Thymus (tissue), 11 donors: Measurements from ENCODE around the gene LAMTOR1. TPM values are rescaled to one million over a fixed set of nuclear protein-coding genes. Genes with fewer than 3 reads are reported as not detected.

Experiments
- DNase-seq, 9 donors: peaks; one replicate each; pipeline ENCODE4 v3.0.0-alpha.2; 2013; ENCODE audit warnings: low spot score in 9 of 9, low read depth in 6 of 9, missing footprints in 1 of 9
- H3K27ac ChIP-seq, 2 donors: one replicate each; pipeline ENCODE4 v1.5.1; 2013; ENCODE audit warnings: control low read depth in 1 of 2, low read depth in 1 of 2, low read length in 1 of 2, mild to moderate bottlenecking in 1 of 2, moderate library complexity in 1 of 2
- H3K27me3 ChIP-seq, 2 donors: one replicate each; pipeline ENCODE4 v1.5.1; 2013; ENCODE audit warnings: low read length in 1 of 2; ENCODE audit not compliant: control insufficient read depth in 2 of 2, insufficient read depth in 1 of 2
- H3K36me3 ChIP-seq, 2 donors: one replicate each; pipeline ENCODE4 v1.5.1; 2013; ENCODE audit warnings: low read length in 1 of 2, mild to moderate bottlenecking in 1 of 2, moderate library complexity in 1 of 2; ENCODE audit not compliant: control insufficient read depth in 2 of 2, insufficient read depth in 2 of 2
- H3K4me1 ChIP-seq, 2 donors: one replicate each; pipeline ENCODE4 v1.5.1; 2013; ENCODE audit warnings: low read length in 2 of 2; ENCODE audit not compliant: control insufficient read depth in 2 of 2, insufficient read depth in 2 of 2
- H3K4me3 ChIP-seq, 2 donors: one replicate each; pipeline ENCODE4 v1.5.1; 2013; ENCODE audit warnings: low read length in 2 of 2, control low read depth in 1 of 2, mild to moderate bottlenecking in 1 of 2
- H3K9me3 ChIP-seq, 2 donors: one replicate each; pipeline ENCODE4 v1.5.1; 2013; ENCODE audit warnings: low read length in 1 of 2, mild to moderate bottlenecking in 1 of 2; ENCODE audit not compliant: control insufficient read depth in 2 of 2, insufficient read depth in 1 of 2
- WGBS: extraction: QIAGEN DNeasy Blood & Tissue Kit; methylation state at CpG from one replicate; pipeline ENCODE4 v1.1.7; 2013; 5-methylcytosine and 5-hydroxymethylcytosine counted together
- polyA plus RNA-seq: library from polyadenylated mRNA; stranded (reverse); fragments of 200-250 nt; gene quantifications from one replicate; pipeline ENCODE4 v1.2.3, GENCODE V29; 2013
- total RNA-seq: library from RNA; stranded (reverse); fragments of 120-200 nt; gene quantifications from one replicate; pipeline ENCODE4 v1.2.4, GENCODE V29; 2013
- donor health status: healthy.

Gene LAMTOR1
- total and polyA plus RNA-seq, 2 donors: 74.5 to 104 TPM

GRCh38 chr11:72124046-72124445 lies 20.9 kb upstream of the LAMTOR1 start:
- H3K4me3 ChIP-seq: no peak overlapping the region
- H3K4me1 ChIP-seq: no peaks in the 10 kb centered on the region
- no peaks in the 10 kb centered on the region for H3K9me3 ChIP-seq
- 97% methylated on average over 6 of the region's 6 CpGs for WGBS
- peaks cover 0 to 3% of the 10 kb centered on the region in 2 donors for H3K27me3 ChIP-seq
- no peak overlapping the region for H3K27ac ChIP-seq
- no peaks in the 10 kb centered on the region for H3K36me3 ChIP-seq
- no peak for DNase-seq

- Histone ChIP-seq H3K27ac (no peak overlapping the region), H3K4me3 (no peak overlapping the region), H3K9me3 (no peaks in the 10 kb centered on the region), H3K4me1 (no peaks in the 10 kb centered on the region), H3K27me3 (no peaks in the 10 kb centered on the region), H3K36me3 (no peaks in the 10 kb centered on the region)
- WGBS: 86% methylated on average over 3 of the region's 3 CpGs
- DNase-seq: no peak
Observed at GRCh38 chr11:72123117-72123653, 20.1 kb upstream of the LAMTOR1 start.

GRCh38 chr11:72122607-72123006 lies 19.5 kb upstream of the LAMTOR1 start:
- Histone ChIP-seq H3K27ac (no peak overlapping the region), H3K9me3 (no peaks in the 10 kb centered on the region), H3K4me3 (no peak overlapping the region), H3K36me3 (no peaks in the 10 kb centered on the region), H3K27me3 (no peaks in the 10 kb centered on the region), H3K4me1 (no peaks in the 10 kb centered on the region)
- DNase-seq: no peak
- WGBS: 90% methylated on average over 1 of the region's 1 CpG

- 94% methylated on average over 2 of the region's 2 CpGs for WGBS
- Histone ChIP-seq H3K9me3 (no peaks in the 10 kb centered on the region), H3K4me1 (no peaks in the 10 kb centered on the region), H3K4me3 (no peak overlapping the region), H3K27me3 (no peaks in the 10 kb centered on the region), H3K27ac (no peak overlapping the region), H3K36me3 (no peaks in the 10 kb centered on the region)
- no peak for DNase-seq
Observed at GRCh38 chr11:72120930-72121329, 17.8 kb upstream of the LAMTOR1 start.

- WGBS: 81% methylated on average over 6 of the region's 6 CpGs
- H3K9me3 ChIP-seq: no peaks in the 10 kb centered on the region
- no peak for DNase-seq
- H3K27ac ChIP-seq: no peak overlapping the region
- H3K4me1 ChIP-seq: no peaks in the 10 kb centered on the region
- H3K36me3 ChIP-seq: no peaks in the 10 kb centered on the region
- no peak overlapping the region for H3K4me3 ChIP-seq
- no peaks in the 10 kb centered on the region for H3K27me3 ChIP-seq
Observed at GRCh38 chr11:72119198-72119597, 16.1 kb upstream of the LAMTOR1 start.

GRCh38 chr11:72116019-72116755 lies 13.1 kb upstream of the LAMTOR1 start:
- Histone ChIP-seq H3K27ac (no peak overlapping the region), H3K9me3 (no peaks in the 10 kb centered on the region), H3K4me1 (peaks cover 9 to 14% of the 10 kb centered on the region in 2 donors), H3K27me3 (no peaks in the 10 kb centered on the region), H3K4me3 (no peak overlapping the region), H3K36me3 (peaks cover 0 to under 1% of the 10 kb centered on the region in 2 donors)
- 97% methylated on average over 6 of the region's 6 CpGs for WGBS
- DNase-seq: no peak

GRCh38 chr11:72114570-72114969 lies 11.5 kb upstream of the LAMTOR1 start:
- 98% methylated on average over 1 of the region's 1 CpG for WGBS

GRCh38 chr11:72112978-72113808 lies 10.1 kb upstream of the LAMTOR1 start:
- Histone ChIP-seq H3K4me1 (peaks cover 9 to 14% of the 10 kb centered on the region in 2 donors), H3K27me3 (no peaks in the 10 kb centered on the region), H3K36me3 (peaks cover 23 to 26% of the 10 kb centered on the region in 2 donors), H3K9me3 (no peaks in the 10 kb centered on the region), H3K27ac (peak overlapping the region; percentile 94), H3K4me3 (peak overlapping the region; percentile 58 to 81)
- no peak for DNase-seq
- 67% methylated on average over 9 of the region's 9 CpGs for WGBS

More at GRCh38 chr11:72114570-72114969, 11.5 kb upstream of the LAMTOR1 start:
- Histone ChIP-seq H3K4me1 (peaks cover 9 to 14% of the 10 kb centered on the region in 2 donors), H3K36me3 (peaks cover 12 to 15% of the 10 kb centered on the region in 2 donors), H3K27ac (no peak overlapping the region), H3K27me3 (no peaks in the 10 kb centered on the region), H3K4me3 (no peak overlapping the region), H3K9me3 (no peaks in the 10 kb centered on the region)
- DNase-seq: no peak
